PC-3 (cell line): ENCODE data around the gene HK1.

Experiments used
- EZH2 ChIP-seq: fragments of 300-600 bp; sonication (generic); IDR thresholded peaks from one replicate; pipeline ENCODE4 v1.6.1; 2017; ENCODE audit warnings: antibody characterized with exemption, mild to moderate bottlenecking, low read length; ENCODE audit not compliant: unreplicated experiment
- EZH2phosphoT487 ChIP-seq: fragments of 300-600 bp; sonication (generic); IDR thresholded peaks from 2 replicates; pipeline ENCODE4 v1.6.1; 2018; ENCODE audit warnings: mild to moderate bottlenecking, antibody characterized with exemption, low read length, borderline replicate concordance
- TF ChIP-seq, protein P1 (sequence below): fragments of 300-600 bp; sonication (generic); conservative IDR thresholded peaks from 2 replicates; pipeline ENCODE4 v1.5.1; 2017; ENCODE audit warnings: antibody characterized with exemption, low read depth, mild to moderate bottlenecking, low read length

DNA sequence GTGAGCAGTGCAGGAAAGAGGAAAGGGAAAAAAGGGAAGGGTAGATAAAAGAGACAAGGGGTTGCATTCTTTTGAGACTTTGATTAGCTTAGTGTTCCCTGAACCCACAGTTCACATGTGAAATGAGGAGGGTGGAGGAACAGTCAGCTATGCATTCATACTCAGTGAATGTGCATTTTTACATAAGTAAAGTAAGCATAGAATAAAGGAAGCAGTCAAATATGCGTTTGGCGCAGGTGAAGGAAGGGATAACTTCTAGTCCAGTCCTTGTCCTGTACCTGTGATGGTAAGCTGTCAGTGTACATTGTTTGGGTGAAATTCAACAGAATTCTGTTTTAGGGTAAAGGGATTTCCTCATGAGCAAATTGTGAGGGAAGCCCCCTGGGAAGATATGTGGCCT, 28.1 kb downstream of the HK1 start:
- TF ChIP-seq, protein P1, sequence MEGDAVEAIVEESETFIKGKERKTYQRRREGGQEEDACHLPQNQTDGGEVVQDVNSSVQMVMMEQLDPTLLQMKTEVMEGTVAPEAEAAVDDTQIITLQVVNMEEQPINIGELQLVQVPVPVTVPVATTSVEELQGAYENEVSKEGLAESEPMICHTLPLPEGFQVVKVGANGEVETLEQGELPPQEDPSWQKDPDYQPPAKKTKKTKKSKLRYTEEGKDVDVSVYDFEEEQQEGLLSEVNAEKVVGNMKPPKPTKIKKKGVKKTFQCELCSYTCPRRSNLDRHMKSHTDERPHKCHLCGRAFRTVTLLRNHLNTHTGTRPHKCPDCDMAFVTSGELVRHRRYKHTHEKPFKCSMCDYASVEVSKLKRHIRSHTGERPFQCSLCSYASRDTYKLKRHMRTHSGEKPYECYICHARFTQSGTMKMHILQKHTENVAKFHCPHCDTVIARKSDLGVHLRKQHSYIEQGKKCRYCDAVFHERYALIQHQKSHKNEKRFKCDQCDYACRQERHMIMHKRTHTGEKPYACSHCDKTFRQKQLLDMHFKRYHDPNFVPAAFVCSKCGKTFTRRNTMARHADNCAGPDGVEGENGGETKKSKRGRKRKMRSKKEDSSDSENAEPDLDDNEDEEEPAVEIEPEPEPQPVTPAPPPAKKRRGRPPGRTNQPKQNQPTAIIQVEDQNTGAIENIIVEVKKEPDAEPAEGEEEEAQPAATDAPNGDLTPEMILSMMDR: no peak
- TF ChIP-seq EZH2phosphoT487 (no peak), EZH2 (no peak)
